Measurements from ENCODE around the gene SIN3A.

Gene SIN3A

DNA sequence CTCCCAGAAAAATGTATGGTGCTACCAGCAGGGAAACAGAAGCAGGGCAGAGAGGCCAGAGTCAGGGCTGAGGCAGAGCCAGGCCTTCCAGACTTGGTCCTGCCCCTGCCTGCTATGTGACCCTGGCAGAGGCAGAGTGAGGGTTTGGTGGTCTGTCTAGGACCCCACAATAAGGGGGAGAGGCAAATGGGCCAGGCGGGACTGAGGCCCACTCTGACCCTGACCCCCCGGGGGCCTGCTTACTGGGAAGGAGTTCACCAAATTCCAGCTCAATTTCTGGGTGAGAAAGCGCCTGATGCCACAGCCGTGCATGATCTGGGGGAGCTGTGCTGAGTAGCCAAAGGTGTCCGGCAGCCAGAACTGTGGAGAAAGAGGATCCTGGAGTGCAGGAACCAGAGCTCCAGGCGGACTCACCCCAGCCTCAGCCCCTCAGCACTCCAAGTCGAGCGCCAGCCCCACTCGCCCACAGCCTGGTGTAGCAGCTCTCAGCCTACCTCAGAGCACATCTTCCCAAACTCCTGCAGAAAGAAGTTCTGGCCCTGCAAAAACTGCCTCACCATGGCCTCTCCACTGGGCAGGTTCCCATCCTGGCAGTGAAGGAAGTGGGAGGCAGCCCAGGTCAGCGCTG, 90.0 kb downstream of the SIN3A start:
- H2BK120ac ChIP-seq (ENCODE audit: low read depth, low read length), result no peak overlapping the region
- H3K4me1 ChIP-seq (ENCODE audit: control insufficient read depth, insufficient read depth, low read depth, low read length), result peaks cover under 1% of the 10 kb centered on the region
- H3K4me2 ChIP-seq (ENCODE audit: low read length, poor library complexity, severe bottlenecking), result no peak overlapping the region
- H3K27ac ChIP-seq (ENCODE audit: low read length, poor library complexity, severe bottlenecking), result no peak overlapping the region
- 96% methylated on average over 10 of the region's 10 CpGs for WGBS
- H3K4me3 ChIP-seq (ENCODE audit: insufficient read depth in 1 of 2, low read depth in 1 of 2, low read length in 2 of 2), result no peak overlapping the region
- H3K4ac ChIP-seq (ENCODE audit: low read depth in 1 of 2, low read length in 2 of 2), result no peak overlapping the region
- H2BK12ac ChIP-seq (ENCODE audit: low read length in 2 of 2), result no peak overlapping the region
- no peak overlapping the region for H2BK15ac ChIP-seq (ENCODE audit: low read depth, poor library complexity, severe bottlenecking)
- no peak overlapping the region for H3K14ac ChIP-seq (ENCODE audit: low read length in 2 of 2)
- H3K9ac ChIP-seq (ENCODE audit: low read length), result no peak overlapping the region
- no peaks in the 10 kb centered on the region for H3K27me3 ChIP-seq (ENCODE audit: control insufficient read depth in 1 of 2, insufficient read depth in 1 of 2, low read length in 2 of 2)
- peaks cover 84 to 85% of the 10 kb centered on the region in 2 experiments for H3K36me3 ChIP-seq (ENCODE audit: control insufficient read depth in 1 of 2, insufficient read depth in 2 of 2, low read depth in 1 of 2, low read length in 2 of 2)
- H3K18ac ChIP-seq (ENCODE audit: low read depth in 1 of 2, low read length in 2 of 2), result no peak overlapping the region
- H2AFZ ChIP-seq (ENCODE audit: low read depth, low read length), result no peak overlapping the region
- DNase-seq, result no peak
- H3K23ac ChIP-seq (ENCODE audit: low read length in 2 of 2), result no peak overlapping the region
- no peaks in the 10 kb centered on the region for H3K9me3 ChIP-seq (ENCODE audit: control insufficient read depth, low read length)
- H2AK5ac ChIP-seq (ENCODE audit: low read length, severe bottlenecking), result no peak overlapping the region
- H3K79me1 ChIP-seq (replicated peaks; ENCODE audit: low read length, poor library complexity, severe bottlenecking), result peaks cover 27% of the 10 kb centered on the region
- H4K8ac ChIP-seq (ENCODE audit: low read length), result no peak overlapping the region
- H4K91ac ChIP-seq (ENCODE audit: low read length), result no peak overlapping the region
- H2BK5ac ChIP-seq (ENCODE audit: low read depth, low read length, poor library complexity, severe bottlenecking), result no peak overlapping the region

DNA sequence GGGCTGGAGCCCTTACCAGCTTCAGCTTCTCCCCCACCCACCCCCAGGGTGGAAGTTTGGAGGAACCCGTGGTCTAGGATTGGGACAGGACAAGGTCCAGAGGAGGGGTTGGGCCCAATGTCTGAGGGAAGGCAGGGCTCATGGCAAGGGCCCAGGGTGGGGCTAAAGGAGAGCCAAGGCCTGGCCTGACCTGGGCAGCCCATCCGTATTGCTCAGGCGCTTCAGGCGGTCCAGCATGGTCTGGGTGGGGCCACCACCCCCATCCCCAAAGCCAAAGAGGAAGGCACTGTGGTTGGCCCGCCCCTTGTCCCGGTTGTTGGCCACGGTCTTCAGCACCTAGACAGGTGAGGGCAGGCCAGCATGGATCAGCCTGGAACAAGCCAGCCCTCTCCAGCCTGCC, 90.6 kb downstream of the SIN3A start:
- H3K4ac ChIP-seq (ENCODE audit: low read depth in 1 of 2, low read length in 2 of 2), result no peak overlapping the region
- no peaks in the 10 kb centered on the region for H3K27me3 ChIP-seq (ENCODE audit: control insufficient read depth in 1 of 2, insufficient read depth in 1 of 2, low read length in 2 of 2)
- no peak overlapping the region for H3K4me2 ChIP-seq (ENCODE audit: low read length, poor library complexity, severe bottlenecking)
- H3K27ac ChIP-seq (ENCODE audit: low read length, poor library complexity, severe bottlenecking), result no peak overlapping the region
- H2AK5ac ChIP-seq (ENCODE audit: low read length, severe bottlenecking), result no peak overlapping the region
- H3K23ac ChIP-seq (ENCODE audit: low read length in 2 of 2), result no peak overlapping the region
- H3K4me1 ChIP-seq (ENCODE audit: control insufficient read depth, insufficient read depth, low read depth, low read length), result no peaks in the 10 kb centered on the region
- 99% methylated on average over 6 of the region's 7 CpGs for WGBS
- H2BK15ac ChIP-seq (ENCODE audit: low read depth, poor library complexity, severe bottlenecking), result no peak overlapping the region
- no peak overlapping the region for H3K14ac ChIP-seq (ENCODE audit: low read length in 2 of 2)
- H2BK120ac ChIP-seq (ENCODE audit: low read depth, low read length), result no peak overlapping the region
- H2BK12ac ChIP-seq (ENCODE audit: low read length in 2 of 2), result no peak overlapping the region
- H3K18ac ChIP-seq (ENCODE audit: low read depth in 1 of 2, low read length in 2 of 2), result no peak overlapping the region
- no peak overlapping the region for H2BK5ac ChIP-seq (ENCODE audit: low read depth, low read length, poor library complexity, severe bottlenecking)
- H4K91ac ChIP-seq (ENCODE audit: low read length), result no peak overlapping the region
- H3K9me3 ChIP-seq (ENCODE audit: control insufficient read depth, low read length), result no peaks in the 10 kb centered on the region
- H3K9ac ChIP-seq (ENCODE audit: low read length), result no peak overlapping the region
- no peak overlapping the region for H2AFZ ChIP-seq (ENCODE audit: low read depth, low read length)
- peaks cover 22% of the 10 kb centered on the region for H3K79me1 ChIP-seq (replicated peaks; ENCODE audit: low read length, poor library complexity, severe bottlenecking)
- H3K36me3 ChIP-seq (ENCODE audit: control insufficient read depth in 1 of 2, insufficient read depth in 2 of 2, low read depth in 1 of 2, low read length in 2 of 2), result peaks cover 84 to 85% of the 10 kb centered on the region in 2 experiments
- DNase-seq, result no peak
- H4K8ac ChIP-seq (ENCODE audit: low read length), result no peak overlapping the region
- H3K4me3 ChIP-seq (ENCODE audit: insufficient read depth in 1 of 2, low read depth in 1 of 2, low read length in 2 of 2), result no peak overlapping the region

DNA sequence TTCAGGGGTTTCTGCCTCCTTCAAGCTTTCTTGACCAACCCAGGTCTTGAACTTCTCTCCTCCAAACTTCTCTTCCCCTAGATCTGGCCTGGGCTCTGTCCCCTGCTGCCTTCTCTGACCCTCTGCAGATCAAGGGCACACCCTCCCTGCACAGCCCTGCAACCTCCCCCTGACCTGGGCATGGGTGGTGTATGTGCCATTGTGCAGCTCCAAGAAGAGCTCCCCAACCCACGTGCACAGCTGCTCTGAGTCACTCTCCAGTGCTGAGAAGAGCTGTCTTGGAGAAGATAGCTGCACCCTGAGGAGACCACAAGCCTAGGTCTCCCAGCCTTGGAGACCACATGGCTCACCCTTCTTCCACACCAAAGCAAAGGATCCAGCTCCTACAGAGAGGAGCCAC, 91.1 kb downstream of the SIN3A start:
- Histone ChIP-seq H3K9me3 (ENCODE audit: control insufficient read depth, low read length) (no peaks in the 10 kb centered on the region), H3K36me3 (ENCODE audit: control insufficient read depth in 1 of 2, insufficient read depth in 2 of 2, low read depth in 1 of 2, low read length in 2 of 2) (peaks cover 83 to 85% of the 10 kb centered on the region in 2 experiments), H4K8ac (ENCODE audit: low read length) (no peak overlapping the region), H2BK15ac (ENCODE audit: low read depth, poor library complexity, severe bottlenecking) (no peak overlapping the region), H3K27me3 (ENCODE audit: control insufficient read depth in 1 of 2, insufficient read depth in 1 of 2, low read length in 2 of 2) (no peaks in the 10 kb centered on the region), H3K79me1 (replicated peaks; ENCODE audit: low read length, poor library complexity, severe bottlenecking) (peaks cover 19% of the 10 kb centered on the region), H4K91ac (ENCODE audit: low read length) (no peak overlapping the region), H2BK12ac (ENCODE audit: low read length in 2 of 2) (no peak overlapping the region), H3K18ac (ENCODE audit: low read depth in 1 of 2, low read length in 2 of 2) (no peak overlapping the region), H3K4me3 (ENCODE audit: insufficient read depth in 1 of 2, low read depth in 1 of 2, low read length in 2 of 2) (no peak overlapping the region), H2AFZ (ENCODE audit: low read depth, low read length) (no peak overlapping the region), H3K4ac (ENCODE audit: low read depth in 1 of 2, low read length in 2 of 2) (no peak overlapping the region), H2AK5ac (ENCODE audit: low read length, severe bottlenecking) (no peak overlapping the region), H3K27ac (ENCODE audit: low read length, poor library complexity, severe bottlenecking) (no peak overlapping the region), H3K4me2 (ENCODE audit: low read length, poor library complexity, severe bottlenecking) (no peak overlapping the region), H3K9ac (ENCODE audit: low read length) (no peak overlapping the region), H3K23ac (ENCODE audit: low read length in 2 of 2) (no peak overlapping the region), H3K14ac (ENCODE audit: low read length in 2 of 2) (no peak overlapping the region), H2BK120ac (ENCODE audit: low read depth, low read length) (no peak overlapping the region), H2BK5ac (ENCODE audit: low read depth, low read length, poor library complexity, severe bottlenecking) (no peak overlapping the region), H3K4me1 (ENCODE audit: control insufficient read depth, insufficient read depth, low read depth, low read length) (no peaks in the 10 kb centered on the region)
- WGBS, result 92% methylated on average over 1 of the region's 1 CpG
- no peak for DNase-seq

DNA sequence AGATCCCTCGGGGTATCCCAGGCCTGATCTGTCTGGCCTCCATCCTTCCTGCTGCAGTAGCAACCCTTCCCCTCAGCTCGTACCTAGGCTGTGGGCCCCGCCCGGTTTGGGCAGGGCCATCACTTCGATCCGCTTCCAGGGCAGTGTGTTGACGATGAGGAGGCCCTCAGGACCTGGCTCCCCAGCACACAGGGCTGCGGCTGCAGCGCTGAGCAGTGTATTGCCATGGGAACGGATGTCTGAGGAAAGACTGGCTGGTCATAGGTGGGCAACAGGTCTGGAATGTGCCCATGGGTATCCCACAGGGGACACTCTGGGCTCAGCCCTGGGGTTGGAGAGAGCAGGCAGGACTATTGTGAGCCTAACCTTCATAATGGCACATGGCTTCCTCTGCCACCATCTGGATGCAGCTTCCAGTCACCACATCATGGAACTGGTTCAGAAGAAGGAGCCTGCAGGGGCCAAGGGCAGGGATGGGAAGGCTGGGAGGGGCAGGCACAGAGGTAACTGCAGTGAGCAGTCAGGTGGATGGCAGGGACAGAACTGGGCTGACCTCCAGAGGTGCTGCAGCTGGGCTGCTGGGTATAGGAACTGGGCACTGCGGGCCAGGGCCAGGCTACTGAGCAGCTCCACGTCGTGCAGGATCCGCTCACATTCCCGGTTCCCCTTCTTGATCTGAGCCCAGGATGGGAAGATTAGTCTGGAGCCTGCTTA, 91.8 kb downstream of the SIN3A start:
- Histone ChIP-seq H2AK5ac (ENCODE audit: low read length, severe bottlenecking) (no peak overlapping the region), H3K4me2 (ENCODE audit: low read length, poor library complexity, severe bottlenecking) (no peak overlapping the region), H2BK15ac (ENCODE audit: low read depth, poor library complexity, severe bottlenecking) (no peak overlapping the region), H3K9ac (ENCODE audit: low read length) (no peak overlapping the region), H3K14ac (ENCODE audit: low read length in 2 of 2) (no peak overlapping the region), H3K4ac (ENCODE audit: low read depth in 1 of 2, low read length in 2 of 2) (no peak overlapping the region), H3K27ac (ENCODE audit: low read length, poor library complexity, severe bottlenecking) (no peak overlapping the region), H3K36me3 (ENCODE audit: control insufficient read depth in 1 of 2, insufficient read depth in 2 of 2, low read depth in 1 of 2, low read length in 2 of 2) (peaks cover 82 to 87% of the 10 kb centered on the region in 2 experiments), H3K27me3 (ENCODE audit: control insufficient read depth in 1 of 2, insufficient read depth in 1 of 2, low read length in 2 of 2) (no peaks in the 10 kb centered on the region), H4K8ac (ENCODE audit: low read length) (no peak overlapping the region), H3K23ac (ENCODE audit: low read length in 2 of 2) (no peak overlapping the region), H3K18ac (ENCODE audit: low read depth in 1 of 2, low read length in 2 of 2) (no peak overlapping the region), H2AFZ (ENCODE audit: low read depth, low read length) (no peak overlapping the region), H2BK12ac (ENCODE audit: low read length in 2 of 2) (no peak overlapping the region), H3K9me3 (ENCODE audit: control insufficient read depth, low read length) (no peaks in the 10 kb centered on the region), H2BK5ac (ENCODE audit: low read depth, low read length, poor library complexity, severe bottlenecking) (no peak overlapping the region), H3K79me1 (replicated peaks; ENCODE audit: low read length, poor library complexity, severe bottlenecking) (peaks cover 18% of the 10 kb centered on the region), H4K91ac (ENCODE audit: low read length) (no peak overlapping the region), H3K4me3 (ENCODE audit: insufficient read depth in 1 of 2, low read depth in 1 of 2, low read length in 2 of 2) (no peak overlapping the region), H2BK120ac (ENCODE audit: low read depth, low read length) (no peak overlapping the region), H3K4me1 (ENCODE audit: control insufficient read depth, insufficient read depth, low read depth, low read length) (no peaks in the 10 kb centered on the region)
- DNase-seq, result no peak
- 96% methylated on average over 15 of the region's 15 CpGs for WGBS
